Inferior parietal cortex (tissue), 1 donor: ENCODE results near the gene CUZD1.
A peak's percentile ranks its signal among the peaks of the same experiment; 100 is the strongest.
"Not testable (repeated sequence)": the region's sequence is repeated elsewhere in the genome, so short reads cannot be mapped to it uniquely, and the experiment has no call there.

Source experiments
- DNase-seq: peaks from one replicate; pipeline ENCODE4 v3.0.0-alpha.2; 2016; ENCODE audit errors: extremely low spot score

The CUZD1 gene

GRCh38 chr10:122845783-122846332, at the start of gene CUZD1:
CUZD1 (minus strand) TSS chr10:122845857; CDS start chr10:122845843, 14 bp downstream.
- no peak for DNase-seq

GRCh38 chr10:122894261-122894944, 48.7 kb upstream of the CUZD1 start:
- DNase-seq, result no peak

- no peak for DNase-seq
Observed at GRCh38 chr10:122884166-122884565, 38.5 kb upstream of the CUZD1 start.

- DNase-seq, result no peak
Observed at GRCh38 chr10:122882766-122883165, 37.1 kb upstream of the CUZD1 start.

GRCh38 chr10:122879339-122880273, 33.9 kb upstream of the CUZD1 start, which contains the start of gene FAM24B:
FAM24B (minus strand) TSS chr10:122879581; CDS start chr10:122850515, 29,066 bp downstream.
- DNase-seq, result peak; percentile 97

- no peak for DNase-seq
Observed at GRCh38 chr10:122878799-122879338, 33.2 kb upstream of the CUZD1 start.

- no peak for DNase-seq
Observed at GRCh38 chr10:122877264-122877663, 31.6 kb upstream of the CUZD1 start.

GRCh38 chr10:122876467-122876855, 30.8 kb upstream of the CUZD1 start:
- DNase-seq, result no peak

GRCh38 chr10:122875843-122876466, 30.3 kb upstream of the CUZD1 start:
- no peak for DNase-seq

GRCh38 chr10:122871947-122872346, 26.3 kb upstream of the CUZD1 start:
- DNase-seq, result not testable (repeated sequence)

GRCh38 chr10:122868768-122869167, 23.1 kb upstream of the CUZD1 start:
- not testable (repeated sequence) for DNase-seq

- DNase-seq, result not testable (repeated sequence)
Observed at GRCh38 chr10:122866757-122867482, 21.3 kb upstream of the CUZD1 start.

GRCh38 chr10:122864901-122865300, 19.2 kb upstream of the CUZD1 start:
- no peak for DNase-seq

- no peak for DNase-seq
Observed at GRCh38 chr10:122864194-122864592, 18.5 kb upstream of the CUZD1 start.

- DNase-seq, result no peak
Observed at GRCh38 chr10:122863216-122864193, 17.8 kb upstream of the CUZD1 start.

- DNase-seq, result no peak
Observed at GRCh38 chr10:122861711-122862161, 16.1 kb upstream of the CUZD1 start.

- no peak for DNase-seq
Observed at GRCh38 chr10:122859527-122859926, 13.9 kb upstream of the CUZD1 start.

GRCh38 chr10:122858042-122858441, 12.4 kb upstream of the CUZD1 start:
- not testable (repeated sequence) for DNase-seq

- DNase-seq, result no peak
Observed at GRCh38 chr10:122856902-122857301, 11.2 kb upstream of the CUZD1 start.

GRCh38 chr10:122855745-122856144, 10.1 kb upstream of the CUZD1 start:
- no peak for DNase-seq
